ENCODE measurements around the gene POLA1. TPM values are rescaled to one million over a fixed set of nuclear protein-coding genes. Genes with fewer than 3 reads are reported as not detected.

Gene POLA1
- total RNA-seq, 2 donors from 2014 or later: 24.4 to 53.6 TPM

GRCh38 chrX:24877288-24877664 is 183.6 kb downstream of the POLA1 start:
- no peak overlapping the region for H3K4me3 Mint-ChIP-seq
- H3K27me3 Mint-ChIP-seq (ENCODE audit: insufficient read depth): no peaks in the 10 kb centered on the region
- H3K27me3 ChIP-seq (ENCODE audit: control insufficient read depth, insufficient read depth, low read length, poor library complexity, severe bottlenecking): no peaks in the 10 kb centered on the region
- H3K4me3 ChIP-seq (ENCODE audit: low read length): no peak overlapping the region
- H3K36me3 ChIP-seq (ENCODE audit: control insufficient read depth, insufficient read depth, low read length): no peaks in the 10 kb centered on the region
- H3K36me3 Mint-ChIP-seq (ENCODE audit: low read depth): no peaks in the 10 kb centered on the region
- no peaks in the 10 kb centered on the region for H3K4me1 ChIP-seq (ENCODE audit: control insufficient read depth, insufficient read depth, low read length)
- no peak for TF ChIP-seq CTCF (conservative IDR thresholded peaks at IDR 0.05)
- H3K27ac ChIP-seq (ENCODE audit: low read depth, low read length): peak overlapping the region; percentile 30
- no peak overlapping the region for H3K27ac Mint-ChIP-seq
- DNase-seq: no peak
- 94% methylated on average over 3 of the region's 3 CpGs; no CpG with 5 or more reads in 1 of the 2 experiments for WGBS, 2 experiments (ENCODE audit: insufficient coverage in 1 of 2, insufficient read length in 1 of 2)
- H3K9ac ChIP-seq (ENCODE audit: extremely low read depth, low read length, poor library complexity, severe bottlenecking): no peak overlapping the region
- H3K4me1 Mint-ChIP-seq: peaks cover 21% of the 10 kb centered on the region
- no peaks in the 10 kb centered on the region for H3K9me3 Mint-ChIP-seq
- no peaks in the 10 kb centered on the region for H3K9me3 ChIP-seq (ENCODE audit: control insufficient read depth, low read length)

GRCh38 chrX:24877854-24878650 is 184.3 kb downstream of the POLA1 start:
- Mint-ChIP-seq H3K27me3 (ENCODE audit: insufficient read depth) (no peaks in the 10 kb centered on the region), H3K9me3 (no peaks in the 10 kb centered on the region), H3K27ac (no peak overlapping the region), H3K4me3 (no peak overlapping the region), H3K36me3 (ENCODE audit: low read depth) (no peaks in the 10 kb centered on the region), H3K4me1 (peaks cover 21% of the 10 kb centered on the region)
- Histone ChIP-seq H3K4me1 (ENCODE audit: control insufficient read depth, insufficient read depth, low read length) (no peaks in the 10 kb centered on the region), H3K9ac (ENCODE audit: extremely low read depth, low read length, poor library complexity, severe bottlenecking) (no peak overlapping the region), H3K4me3 (ENCODE audit: low read length) (no peak overlapping the region), H3K27me3 (ENCODE audit: control insufficient read depth, insufficient read depth, low read length, poor library complexity, severe bottlenecking) (no peaks in the 10 kb centered on the region), H3K9me3 (ENCODE audit: control insufficient read depth, low read length) (no peaks in the 10 kb centered on the region), H3K27ac (ENCODE audit: low read depth, low read length) (peak overlapping the region; percentile 49), H3K36me3 (ENCODE audit: control insufficient read depth, insufficient read depth, low read length) (no peaks in the 10 kb centered on the region)
- TF ChIP-seq CTCF (conservative IDR thresholded peaks at IDR 0.05): no peak
- 80% methylated on average over 4 of the region's 4 CpGs; no CpG with 5 or more reads in 1 of the 2 experiments for WGBS, 2 experiments (ENCODE audit: insufficient coverage in 1 of 2, insufficient read length in 1 of 2)
- no peak for DNase-seq

- Histone ChIP-seq H3K9me3 (ENCODE audit: control insufficient read depth, low read length) (no peaks in the 10 kb centered on the region), H3K9ac (ENCODE audit: extremely low read depth, low read length, poor library complexity, severe bottlenecking) (no peak overlapping the region), H3K36me3 (ENCODE audit: control insufficient read depth, insufficient read depth, low read length) (no peaks in the 10 kb centered on the region), H3K27me3 (ENCODE audit: control insufficient read depth, insufficient read depth, low read length, poor library complexity, severe bottlenecking) (no peaks in the 10 kb centered on the region), H3K27ac (ENCODE audit: low read depth, low read length) (no peak overlapping the region), H3K4me3 (ENCODE audit: low read length) (no peak overlapping the region), H3K4me1 (ENCODE audit: control insufficient read depth, insufficient read depth, low read length) (no peaks in the 10 kb centered on the region)
- Mint-ChIP-seq H3K27ac (no peak overlapping the region), H3K36me3 (ENCODE audit: low read depth) (no peaks in the 10 kb centered on the region), H3K4me3 (no peak overlapping the region), H3K27me3 (ENCODE audit: insufficient read depth) (no peaks in the 10 kb centered on the region), H3K4me1 (peaks cover 27% of the 10 kb centered on the region), H3K9me3 (no peaks in the 10 kb centered on the region)
- no peak for DNase-seq
- TF ChIP-seq CTCF (conservative IDR thresholded peaks at IDR 0.05): peak; percentile 61
- 97% methylated on average over 2 of the region's 2 CpGs; no CpG with 5 or more reads in 1 of the 2 experiments for WGBS, 2 experiments (ENCODE audit: insufficient coverage in 1 of 2, insufficient read length in 1 of 2)
Measured at GRCh38 chrX:24879679-24880078, 186.0 kb downstream of the POLA1 start.
